Thyroid gland (tissue), 4 donors: Measurements from ENCODE around the gene COQ2. TPM values are rescaled to one million over a fixed set of nuclear protein-coding genes. Genes with fewer than 3 reads are reported as not detected.
"Not testable (repeated sequence)": the region's sequence is repeated elsewhere in the genome, so short reads cannot be mapped to it uniquely, and the experiment has no call there.

Source experiments
- DNase-seq, 2 donors: peaks; one replicate each; pipeline ENCODE4 v3.0.0-alpha.2; 2019
- H3K27ac ChIP-seq, 3 donors: fragments of 200-600 bp; sonication (generic); 1 replicate in 2 of 3; 2 replicates in 1 of 3; pipeline ENCODE4 v1.5.1; 2016 to 2019; ENCODE audit warnings: mild to moderate bottlenecking in 1 of 3, moderate library complexity in 1 of 3
- H3K27me3 ChIP-seq: fragments of 200-600 bp; sonication (generic); one replicate; pipeline ENCODE4 v1.5.1; 2019
- H3K36me3 ChIP-seq, 2 donors: fragments of 200-600 bp; sonication (generic); one replicate each; pipeline ENCODE4 v1.5.1; 2016 to 2019
- H3K4me1 ChIP-seq, 2 donors: fragments of 200-600 bp; sonication (generic); one replicate each; pipeline ENCODE4 v1.5.1; 2017 to 2019
- H3K4me3 ChIP-seq, 3 donors: fragments of 200-600 bp; sonication (generic); replicated peaks in 1 of 3; 1 replicate in 2 of 3; 2 replicates in 1 of 3; pipeline ENCODE4 v1.5.1; 2016; ENCODE audit warnings: mild to moderate bottlenecking in 1 of 3
- H3K9me3 ChIP-seq: fragments of 200-600 bp; sonication (generic); one replicate; pipeline ENCODE4 v1.5.1; 2017
- POLR2A ChIP-seq, 2 donors: fragments of 450-650 bp; IDR thresholded peaks; one replicate each; pipeline ENCODE4 v1.6.1; 2017; ENCODE audit warnings: antibody characterized with exemption in 2 of 2, mild to moderate bottlenecking in 2 of 2, moderate library complexity in 1 of 2
- WGBS, 2 donors: methylation state at CpG; one replicate each; pipeline ENCODE4 v1.1.5; 2017; 5-methylcytosine and 5-hydroxymethylcytosine counted together
- intact Hi-C: fragments of 100-400 bp; cut with DNase I; formaldehyde crosslinking; loops from one replicate; pipeline ENCODE4 v1.15.1; 2023
- total RNA-seq, 4 donors: library from RNA; depleted of rRNA; stranded (reverse); fragments of >200 nt; gene quantifications; one replicate each; pipeline ENCODE4 v1.2.3, GENCODE V29; 2016
- TF ChIP-seq, protein P1 (sequence below), 6 experiments: fragments of 200-600 bp in 3 of 6; fragments of 450-650 bp in 3 of 6; sonication (generic) in 3 of 6; IDR thresholded peaks; one replicate each; pipeline ENCODE4 v1.5.1; 2016 to 2019; ENCODE audit warnings: antibody characterized with exemption in 6 of 6, mild to moderate bottlenecking in 2 of 6, inconsistent platforms in 1 of 6, moderate library complexity in 1 of 6

Gene COQ2
- total RNA-seq, 4 donors from 2014 or later: 6.0 to 29.1 (median 14.0) TPM

GRCh38 chr4:83240379-83240875 is 44.2 kb downstream of the COQ2 start:
- intact Hi-C loops: no loop called here
- Histone ChIP-seq H3K36me3 (no peaks in the 10 kb centered on the region), H3K9me3 (no peaks in the 10 kb centered on the region), H3K4me1 (no peaks in the 10 kb centered on the region), H3K27me3 (no peaks in the 10 kb centered on the region), H3K27ac (no peak overlapping the region), H3K4me3 (no peak overlapping the region)
- no peak for TF ChIP-seq POLR2A (IDR thresholded peaks at IDR 0.05)
- TF ChIP-seq, protein P1, sequence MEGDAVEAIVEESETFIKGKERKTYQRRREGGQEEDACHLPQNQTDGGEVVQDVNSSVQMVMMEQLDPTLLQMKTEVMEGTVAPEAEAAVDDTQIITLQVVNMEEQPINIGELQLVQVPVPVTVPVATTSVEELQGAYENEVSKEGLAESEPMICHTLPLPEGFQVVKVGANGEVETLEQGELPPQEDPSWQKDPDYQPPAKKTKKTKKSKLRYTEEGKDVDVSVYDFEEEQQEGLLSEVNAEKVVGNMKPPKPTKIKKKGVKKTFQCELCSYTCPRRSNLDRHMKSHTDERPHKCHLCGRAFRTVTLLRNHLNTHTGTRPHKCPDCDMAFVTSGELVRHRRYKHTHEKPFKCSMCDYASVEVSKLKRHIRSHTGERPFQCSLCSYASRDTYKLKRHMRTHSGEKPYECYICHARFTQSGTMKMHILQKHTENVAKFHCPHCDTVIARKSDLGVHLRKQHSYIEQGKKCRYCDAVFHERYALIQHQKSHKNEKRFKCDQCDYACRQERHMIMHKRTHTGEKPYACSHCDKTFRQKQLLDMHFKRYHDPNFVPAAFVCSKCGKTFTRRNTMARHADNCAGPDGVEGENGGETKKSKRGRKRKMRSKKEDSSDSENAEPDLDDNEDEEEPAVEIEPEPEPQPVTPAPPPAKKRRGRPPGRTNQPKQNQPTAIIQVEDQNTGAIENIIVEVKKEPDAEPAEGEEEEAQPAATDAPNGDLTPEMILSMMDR (IDR thresholded peaks at IDR 0.05): no peak
- WGBS, 2 donors: 80 to 90% methylated on average over 4 of the region's 4 CpGs
- no peak for DNase-seq

DNA sequence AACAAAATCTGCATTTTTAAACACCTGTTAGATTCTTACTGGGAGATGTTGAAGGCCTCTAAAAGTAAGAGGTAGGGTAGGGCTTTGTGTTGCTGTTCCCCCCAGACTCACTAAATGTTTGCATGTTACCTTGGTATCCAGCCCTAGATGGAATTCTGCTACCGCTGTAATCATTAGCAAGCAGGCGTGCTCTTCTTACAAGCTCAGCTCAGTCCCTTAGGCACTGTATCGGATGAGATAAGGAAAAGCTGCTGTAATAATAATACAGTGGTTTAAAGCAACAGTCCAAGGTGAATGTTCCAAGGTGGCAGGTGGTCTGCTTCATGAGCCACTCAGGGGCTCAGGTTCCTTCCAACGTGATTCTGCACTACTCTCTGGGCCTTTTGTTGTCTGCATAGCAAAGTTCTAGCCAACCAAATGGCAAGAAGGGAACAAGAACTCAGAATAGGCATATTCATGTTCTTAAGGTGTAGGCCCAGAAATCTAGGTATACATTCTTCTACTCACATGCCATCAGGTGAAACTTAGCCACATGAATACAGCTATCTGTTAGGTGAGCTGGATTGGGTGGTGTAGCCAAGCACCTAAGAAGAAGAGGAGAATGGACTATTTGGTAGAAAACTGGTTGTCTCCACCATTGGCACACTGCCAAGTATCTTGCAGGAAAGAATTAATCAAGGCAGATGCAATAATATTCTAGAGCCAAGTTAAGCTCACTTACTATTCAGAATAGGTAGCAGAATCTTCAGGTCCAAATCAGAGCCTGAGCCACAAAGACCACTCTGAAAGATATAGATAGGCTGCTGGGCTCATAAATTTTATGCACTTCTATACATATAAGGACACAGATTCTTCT is 46.0 kb downstream of the COQ2 start:
- Histone ChIP-seq H3K27ac (no peak overlapping the region), H3K4me3 (no peak overlapping the region), H3K36me3 (no peaks in the 10 kb centered on the region), H3K9me3 (no peaks in the 10 kb centered on the region), H3K27me3 (no peaks in the 10 kb centered on the region), H3K4me1 (no peaks in the 10 kb centered on the region)
- intact Hi-C loops: no loop called here
- no peak for DNase-seq
- 65 to 93% methylated on average over 4 of the region's 4 CpGs for WGBS, 2 donors
- no peak for TF ChIP-seq POLR2A (IDR thresholded peaks at IDR 0.05)
- TF ChIP-seq, protein P1 (IDR thresholded peaks at IDR 0.05): no peak

DNA sequence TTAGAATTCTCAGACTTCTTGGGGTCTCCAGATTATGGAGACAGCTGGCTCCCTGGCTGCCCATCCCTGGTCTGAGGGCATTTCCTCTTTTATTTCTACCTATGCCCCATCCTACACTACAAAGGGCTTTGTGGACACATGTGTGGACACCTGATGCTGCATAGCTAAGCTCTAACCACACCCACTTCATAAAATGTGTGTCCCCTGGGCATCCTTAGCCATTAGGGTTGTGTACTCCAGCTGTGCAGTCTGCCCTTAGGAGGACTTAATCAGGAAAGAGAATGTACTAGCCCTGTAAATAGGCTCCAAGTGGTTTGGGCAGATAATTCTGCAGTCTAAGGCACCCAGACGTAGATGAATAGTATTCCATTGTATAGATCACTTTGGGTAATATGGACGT is 47.0 kb downstream of the COQ2 start:
- DNase-seq: no peak
- Histone ChIP-seq H3K27ac (no peak overlapping the region), H3K27me3 (no peaks in the 10 kb centered on the region), H3K36me3 (no peaks in the 10 kb centered on the region), H3K9me3 (no peaks in the 10 kb centered on the region), H3K4me3 (no peak overlapping the region), H3K4me1 (no peaks in the 10 kb centered on the region)
- intact Hi-C loops: no loop called here
- WGBS, 2 donors: 86 to 93% methylated on average over 2 of the region's 2 CpGs
- TF ChIP-seq, protein P1 (IDR thresholded peaks at IDR 0.05): no peak
- no peak for TF ChIP-seq POLR2A (IDR thresholded peaks at IDR 0.05)

- 90 to 94% methylated on average over 3 of the region's 3 CpGs for WGBS, 2 donors
- H3K27ac ChIP-seq, H3K27me3 ChIP-seq, H3K4me3 ChIP-seq, H3K4me1 ChIP-seq, DNase-seq, intact Hi-C loops, H3K36me3 ChIP-seq, H3K9me3 ChIP-seq: not testable (repeated sequence)
These were observed 48.9 kb downstream of the COQ2 start for GRCh38 chr4:83235645-83236133.

- intact Hi-C loops: no loop called here
- WGBS, 2 donors: 77 to 94% methylated on average over 4 of the region's 4 CpGs
These were observed 49.5 kb downstream of the COQ2 start for GRCh38 chr4:83234902-83235644.

GRCh38 chr4:83234387-83234786 is 50.2 kb downstream of the COQ2 start:
- H3K27me3 ChIP-seq, intact Hi-C loops, H3K4me1 ChIP-seq, DNase-seq, H3K9me3 ChIP-seq, H3K27ac ChIP-seq, H3K36me3 ChIP-seq, H3K4me3 ChIP-seq: not testable (repeated sequence)
- 89 to 91% methylated on average over 3 of the region's 3 CpGs for WGBS, 2 donors

More at GRCh38 chr4:83234902-83235644, 49.5 kb downstream of the COQ2 start:
- H3K27me3 ChIP-seq: no peaks in the 10 kb centered on the region
- H3K4me1 ChIP-seq: no peaks in the 10 kb centered on the region
- no peak for DNase-seq
- H3K36me3 ChIP-seq: no peaks in the 10 kb centered on the region
- no peak for TF ChIP-seq POLR2A (IDR thresholded peaks at IDR 0.05)
- TF ChIP-seq, protein P1 (IDR thresholded peaks at IDR 0.05): no peak
- no peak overlapping the region for H3K27ac ChIP-seq
- no peak overlapping the region for H3K4me3 ChIP-seq
- no peaks in the 10 kb centered on the region for H3K9me3 ChIP-seq
